ENCODE measurements around the gene ETFA.

Gene ETFA

DNA sequence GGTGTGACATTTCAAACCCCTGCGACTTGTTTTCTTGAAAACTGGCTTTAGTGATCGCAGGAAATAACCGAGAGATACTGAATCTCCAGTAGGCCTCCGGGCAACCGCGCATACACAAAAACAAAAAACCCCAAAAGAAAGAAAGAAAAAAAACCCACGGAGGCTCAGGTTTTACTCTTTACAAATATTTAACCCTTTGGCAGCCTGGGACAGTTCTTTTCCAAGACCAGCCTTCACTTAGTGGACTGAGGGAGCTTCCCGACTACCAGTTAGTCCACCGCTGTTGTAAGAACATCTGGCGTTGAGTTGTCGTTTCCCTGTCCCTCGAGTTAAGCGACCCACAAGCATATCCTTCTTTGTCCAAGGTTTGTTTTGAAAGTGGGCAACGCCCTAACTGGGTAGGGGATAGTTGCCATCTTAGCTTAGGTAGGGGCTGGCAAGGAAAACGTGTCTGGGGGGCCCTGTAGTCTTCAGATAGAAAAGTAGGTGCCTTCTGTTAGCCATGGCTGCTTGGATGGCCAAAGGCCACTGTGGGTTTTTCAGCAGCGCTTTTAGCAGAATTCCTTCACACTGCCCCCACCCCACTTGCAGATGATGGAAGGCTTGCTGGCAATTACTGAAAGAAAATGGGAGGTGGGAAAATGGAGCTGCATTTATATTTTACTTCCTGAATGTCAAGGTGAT, 32.2 kb upstream of the ETFA start:
- no peak overlapping the region for H3K27ac ChIP-seq
- TF ChIP-seq, protein P1, sequence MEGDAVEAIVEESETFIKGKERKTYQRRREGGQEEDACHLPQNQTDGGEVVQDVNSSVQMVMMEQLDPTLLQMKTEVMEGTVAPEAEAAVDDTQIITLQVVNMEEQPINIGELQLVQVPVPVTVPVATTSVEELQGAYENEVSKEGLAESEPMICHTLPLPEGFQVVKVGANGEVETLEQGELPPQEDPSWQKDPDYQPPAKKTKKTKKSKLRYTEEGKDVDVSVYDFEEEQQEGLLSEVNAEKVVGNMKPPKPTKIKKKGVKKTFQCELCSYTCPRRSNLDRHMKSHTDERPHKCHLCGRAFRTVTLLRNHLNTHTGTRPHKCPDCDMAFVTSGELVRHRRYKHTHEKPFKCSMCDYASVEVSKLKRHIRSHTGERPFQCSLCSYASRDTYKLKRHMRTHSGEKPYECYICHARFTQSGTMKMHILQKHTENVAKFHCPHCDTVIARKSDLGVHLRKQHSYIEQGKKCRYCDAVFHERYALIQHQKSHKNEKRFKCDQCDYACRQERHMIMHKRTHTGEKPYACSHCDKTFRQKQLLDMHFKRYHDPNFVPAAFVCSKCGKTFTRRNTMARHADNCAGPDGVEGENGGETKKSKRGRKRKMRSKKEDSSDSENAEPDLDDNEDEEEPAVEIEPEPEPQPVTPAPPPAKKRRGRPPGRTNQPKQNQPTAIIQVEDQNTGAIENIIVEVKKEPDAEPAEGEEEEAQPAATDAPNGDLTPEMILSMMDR (conservative IDR thresholded peaks at IDR 0.05): no peak

DNA sequence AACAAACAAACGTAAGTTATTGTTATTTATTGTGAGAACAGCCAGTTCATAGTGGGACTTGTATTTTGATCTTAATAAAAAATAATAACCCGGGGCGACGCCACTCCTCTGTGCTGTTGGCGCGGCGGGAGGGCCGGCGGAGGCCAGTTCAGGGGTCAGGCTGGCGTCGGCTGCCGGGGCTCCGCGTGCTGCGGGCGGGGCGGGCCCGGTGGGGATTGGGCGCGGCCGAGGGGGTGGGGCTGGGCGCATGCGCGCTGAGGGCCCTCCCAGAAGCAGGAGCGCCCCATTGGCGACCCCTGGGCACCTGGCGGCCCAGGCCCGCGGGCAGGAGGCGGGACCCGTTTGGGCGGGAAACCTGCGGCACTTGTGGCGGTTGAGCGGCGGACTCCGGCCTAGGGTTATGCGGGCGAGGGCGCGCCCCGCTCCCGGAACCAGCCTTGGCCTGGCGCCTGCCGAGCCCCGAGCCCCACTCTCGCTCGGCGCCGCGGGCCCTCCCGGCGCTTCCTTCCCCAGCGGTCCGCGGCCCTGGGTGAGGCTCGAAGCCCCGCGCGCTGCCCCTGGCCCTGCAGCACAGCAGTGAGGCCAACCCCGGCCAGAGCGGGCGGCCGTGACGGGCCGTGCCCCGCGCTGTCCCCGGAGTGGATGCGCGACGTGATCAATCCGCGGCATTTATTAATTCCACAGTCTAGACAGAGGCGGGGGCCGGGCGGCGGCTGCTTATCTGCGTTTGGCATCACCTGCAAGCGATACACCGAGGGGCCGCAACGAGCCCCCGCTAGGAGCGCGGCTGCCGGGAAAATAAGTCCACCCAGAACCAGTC, 31.3 kb upstream of the ETFA start:
- TF ChIP-seq, protein P1 (conservative IDR thresholded peaks at IDR 0.05): no peak
- no peak overlapping the region for H3K27ac ChIP-seq

DNA sequence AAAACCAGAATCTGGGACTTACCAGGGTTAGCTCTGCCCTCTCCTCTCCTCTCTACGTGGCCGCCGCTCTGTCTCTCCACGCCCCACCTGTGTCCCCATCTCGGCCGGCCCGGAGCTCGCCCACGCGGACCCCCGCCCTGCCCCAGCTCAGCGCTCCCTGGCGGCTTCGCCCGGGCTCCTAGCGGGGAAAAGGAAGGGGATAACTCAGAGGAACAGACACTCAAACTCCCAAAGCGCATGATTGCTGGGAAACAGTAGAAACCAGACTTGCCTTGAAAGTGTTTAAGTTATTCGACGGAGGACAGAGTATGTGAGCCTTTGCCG, 30.8 kb upstream of the ETFA start:
- H3K27ac ChIP-seq: no peak overlapping the region
- TF ChIP-seq, protein P1 (conservative IDR thresholded peaks at IDR 0.05): no peak

DNA sequence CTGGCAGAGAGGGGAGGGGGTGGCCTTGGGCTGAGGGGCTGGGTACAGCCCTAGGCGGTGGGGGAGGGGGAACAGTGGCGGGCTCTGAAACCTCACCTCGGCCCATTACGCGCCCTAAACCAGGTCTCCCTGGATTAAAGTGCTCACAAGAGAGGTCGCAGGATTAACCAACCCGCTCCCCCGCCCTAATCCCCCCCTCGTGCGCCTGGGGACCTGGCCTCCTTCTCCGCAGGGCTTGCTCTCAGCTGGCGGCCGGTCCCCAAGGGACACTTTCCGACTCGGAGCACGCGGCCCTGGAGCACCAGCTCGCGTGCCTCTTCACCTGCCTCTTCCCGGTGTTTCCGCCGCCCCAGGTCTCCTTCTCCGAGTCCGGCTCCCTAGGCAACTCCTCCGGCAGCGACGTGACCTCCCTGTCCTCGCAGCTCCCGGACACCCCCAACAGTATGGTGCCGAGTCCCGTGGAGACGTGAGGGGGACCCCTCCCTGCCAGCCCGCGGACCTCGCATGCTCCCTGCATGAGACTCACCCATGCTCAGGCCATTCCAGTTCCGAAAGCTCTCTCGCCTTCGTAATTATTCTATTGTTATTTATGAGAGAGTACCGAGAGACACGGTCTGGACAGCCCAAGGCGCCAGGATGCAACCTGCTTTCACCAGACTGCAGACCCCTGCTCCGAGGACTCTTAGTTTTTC, 30.2 kb upstream of the ETFA start:
- TF ChIP-seq, protein P1 (conservative IDR thresholded peaks at IDR 0.05): no peak
- H3K27ac ChIP-seq: no peak overlapping the region

DNA sequence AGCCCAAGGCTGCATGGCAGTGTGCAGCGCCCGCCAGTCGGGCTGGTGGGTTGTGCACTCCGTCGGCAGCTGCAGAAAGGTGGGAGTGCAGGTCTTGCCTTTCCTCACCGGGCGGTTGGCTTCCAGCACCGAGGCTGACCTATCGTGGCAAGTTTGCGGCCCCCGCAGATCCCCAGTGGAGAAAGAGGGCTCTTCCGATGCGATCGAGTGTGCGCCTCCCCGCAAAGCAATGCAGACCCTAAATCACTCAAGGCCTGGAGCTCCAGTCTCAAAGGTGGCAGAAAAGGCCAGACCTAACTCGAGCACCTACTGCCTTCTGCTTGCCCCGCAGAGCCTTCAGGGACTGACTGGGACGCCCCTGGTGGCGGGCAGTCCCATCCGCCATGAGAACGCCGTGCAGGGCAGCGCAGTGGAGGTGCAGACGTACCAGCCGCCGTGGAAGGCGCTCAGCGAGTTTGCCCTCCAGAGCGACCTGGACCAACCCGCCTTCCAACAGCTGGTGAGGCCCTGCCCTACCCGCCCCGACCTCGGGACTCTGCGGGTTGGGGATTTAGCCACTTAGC, 29.6 kb upstream of the ETFA start:
- TF ChIP-seq, protein P1 (conservative IDR thresholded peaks at IDR 0.05): no peak
- no peak overlapping the region for H3K27ac ChIP-seq

DNA sequence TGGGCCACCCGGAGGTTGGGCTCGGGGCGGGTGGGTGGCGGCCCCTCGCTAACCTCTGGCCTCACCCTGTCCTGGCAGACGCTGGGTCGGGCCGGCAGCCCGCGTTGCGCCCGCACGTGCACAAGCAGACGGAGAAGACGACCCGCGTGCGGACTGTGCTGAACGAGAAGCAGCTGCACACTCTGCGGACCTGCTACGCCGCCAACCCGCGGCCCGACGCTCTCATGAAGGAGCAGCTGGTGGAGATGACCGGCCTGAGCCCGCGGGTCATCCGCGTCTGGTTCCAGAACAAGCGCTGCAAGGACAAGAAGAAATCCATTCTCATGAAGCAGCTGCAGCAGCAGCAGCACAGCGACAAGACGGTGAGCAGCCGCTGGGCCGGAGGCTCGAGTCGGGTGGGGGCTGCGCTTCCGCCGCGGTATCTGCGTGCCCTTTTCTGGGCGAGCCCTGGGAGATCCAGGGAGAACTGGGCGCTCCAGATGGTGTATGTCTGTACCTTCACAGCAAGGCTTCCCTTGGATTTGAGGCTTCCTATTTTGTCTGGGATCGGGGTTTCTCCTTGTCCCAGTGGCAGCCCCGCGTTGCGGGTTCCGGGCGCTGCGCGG, 29.0 kb upstream of the ETFA start:
- TF ChIP-seq, protein P1 (conservative IDR thresholded peaks at IDR 0.05): no peak
- H3K27ac ChIP-seq: peak overlapping the region; percentile 63; the same call in 1 of the 2 replicates
